Effector CD8-positive, alpha-beta T cell (primary cell): ENCODE measurements around the gene EFEMP2.
"Not testable (repeated sequence)": the region's sequence is repeated elsewhere in the genome, so short reads cannot be mapped to it uniquely, and the experiment has no call there.

Source experiments
- DNase-seq: peaks from one replicate; lab custom pipeline; 2025; lab: John Stamatoyannopoulos, UW

Gene EFEMP2

GRCh38 chr11:65900125-65900898 lies 27.7 kb upstream of the EFEMP2 start, which contains the start of gene FOSL1:
Gene FOSL1 (minus strand): TSS chr11:65900388. CDS start chr11:65900339, 49 bp downstream.
- peak; percentile 89 for DNase-seq

- DNase-seq, result peak; percentile 30
These were observed 26.9 kb upstream of the EFEMP2 start for GRCh38 chr11:65899356-65900124.

GRCh38 chr11:65898656-65899355 lies 26.2 kb upstream of the EFEMP2 start:
- no peak for DNase-seq

- DNase-seq, result no peak
These were observed 24.4 kb upstream of the EFEMP2 start for GRCh38 chr11:65897020-65897471.

- no peak for DNase-seq
These were observed 23.7 kb upstream of the EFEMP2 start for GRCh38 chr11:65896034-65896999.

- no peak for DNase-seq
These were observed 22.9 kb upstream of the EFEMP2 start for GRCh38 chr11:65895482-65895981.

GRCh38 chr11:65894034-65894591 lies 21.5 kb upstream of the EFEMP2 start:
- DNase-seq, result no peak

GRCh38 chr11:65892661-65893317 lies 20.2 kb upstream of the EFEMP2 start:
- no peak for DNase-seq

- DNase-seq, result not testable (repeated sequence)
These were observed 19.5 kb upstream of the EFEMP2 start for GRCh38 chr11:65892137-65892540.

- no peak for DNase-seq
These were observed 18.9 kb upstream of the EFEMP2 start for GRCh38 chr11:65891219-65892136.

- DNase-seq, result peak; percentile 97
These were observed 18.0 kb upstream of the EFEMP2 start, which contains the start of gene CCDC85B for GRCh38 chr11:65890324-65891218. Gene CCDC85B (plus strand): TSS chr11:65890673. CDS start chr11:65890784, 111 bp downstream.

GRCh38 chr11:65888163-65888814 lies 15.7 kb upstream of the EFEMP2 start, which contains the start of gene FIBP:
Gene FIBP (minus strand): TSS chr11:65888471. CDS start chr11:65888418, 53 bp downstream.
- peak; percentile 90 for DNase-seq

GRCh38 chr11:65887723-65888162 lies 15.1 kb upstream of the EFEMP2 start:
- DNase-seq, result no peak

- DNase-seq, result no peak
These were observed 14.5 kb upstream of the EFEMP2 start for GRCh38 chr11:65886826-65887722.

- DNase-seq, result no peak
These were observed 13.4 kb upstream of the EFEMP2 start for GRCh38 chr11:65885808-65886536.
